Measurements from ENCODE around the gene MRPL33.

Gene MRPL33

GRCh38 chr2:27782701-27783100 lies 11.2 kb downstream of the MRPL33 start:
- peaks cover 7% of the 10 kb centered on the region for H3K4me1 Mint-ChIP-seq
- peaks cover 28% of the 10 kb centered on the region for H3K36me3 Mint-ChIP-seq
- no peak overlapping the region for H3K4me3 Mint-ChIP-seq

GRCh38 chr2:27790796-27791195 lies 19.3 kb downstream of the MRPL33 start:
- Mint-ChIP-seq H3K4me3 (no peak overlapping the region), H3K27ac (no peak overlapping the region), H3K27me3 (no peaks in the 10 kb centered on the region), H3K9me3 (no peaks in the 10 kb centered on the region), H3K36me3 (peaks cover 7% of the 10 kb centered on the region), H3K4me1 (no peaks in the 10 kb centered on the region)
- ATAC-seq: no peak

More at GRCh38 chr2:27782701-27783100, 11.2 kb downstream of the MRPL33 start:
- Mint-ChIP-seq H3K9me3 (no peaks in the 10 kb centered on the region), H3K27me3 (no peaks in the 10 kb centered on the region), H3K27ac (no peak overlapping the region)
- ATAC-seq: no peak

GRCh38 chr2:27792759-27793158 lies 21.2 kb downstream of the MRPL33 start:
- no peak overlapping the region for H3K4me3 Mint-ChIP-seq
- H3K9me3 Mint-ChIP-seq: no peaks in the 10 kb centered on the region
- peaks cover 12% of the 10 kb centered on the region for H3K36me3 Mint-ChIP-seq
- no peak for ATAC-seq
- no peaks in the 10 kb centered on the region for H3K4me1 Mint-ChIP-seq
- no peak overlapping the region for H3K27ac Mint-ChIP-seq
- no peaks in the 10 kb centered on the region for H3K27me3 Mint-ChIP-seq

- H3K27ac Mint-ChIP-seq: no peak overlapping the region
- ATAC-seq: no peak
- H3K4me3 Mint-ChIP-seq: no peak overlapping the region
Observed at GRCh38 chr2:27795093-27795834, 23.7 kb downstream of the MRPL33 start.

GRCh38 chr2:27795868-27796277 lies 24.4 kb downstream of the MRPL33 start:
- Mint-ChIP-seq H3K27ac (no peak overlapping the region), H3K36me3 (peaks cover 11% of the 10 kb centered on the region), H3K27me3 (no peaks in the 10 kb centered on the region), H3K4me1 (no peaks in the 10 kb centered on the region), H3K4me3 (no peak overlapping the region), H3K9me3 (no peaks in the 10 kb centered on the region)
- no peak for ATAC-seq

More at GRCh38 chr2:27795093-27795834, 23.7 kb downstream of the MRPL33 start:
- Mint-ChIP-seq H3K9me3 (no peaks in the 10 kb centered on the region), H3K4me1 (no peaks in the 10 kb centered on the region), H3K36me3 (peaks cover 13% of the 10 kb centered on the region), H3K27me3 (no peaks in the 10 kb centered on the region)

DNA sequence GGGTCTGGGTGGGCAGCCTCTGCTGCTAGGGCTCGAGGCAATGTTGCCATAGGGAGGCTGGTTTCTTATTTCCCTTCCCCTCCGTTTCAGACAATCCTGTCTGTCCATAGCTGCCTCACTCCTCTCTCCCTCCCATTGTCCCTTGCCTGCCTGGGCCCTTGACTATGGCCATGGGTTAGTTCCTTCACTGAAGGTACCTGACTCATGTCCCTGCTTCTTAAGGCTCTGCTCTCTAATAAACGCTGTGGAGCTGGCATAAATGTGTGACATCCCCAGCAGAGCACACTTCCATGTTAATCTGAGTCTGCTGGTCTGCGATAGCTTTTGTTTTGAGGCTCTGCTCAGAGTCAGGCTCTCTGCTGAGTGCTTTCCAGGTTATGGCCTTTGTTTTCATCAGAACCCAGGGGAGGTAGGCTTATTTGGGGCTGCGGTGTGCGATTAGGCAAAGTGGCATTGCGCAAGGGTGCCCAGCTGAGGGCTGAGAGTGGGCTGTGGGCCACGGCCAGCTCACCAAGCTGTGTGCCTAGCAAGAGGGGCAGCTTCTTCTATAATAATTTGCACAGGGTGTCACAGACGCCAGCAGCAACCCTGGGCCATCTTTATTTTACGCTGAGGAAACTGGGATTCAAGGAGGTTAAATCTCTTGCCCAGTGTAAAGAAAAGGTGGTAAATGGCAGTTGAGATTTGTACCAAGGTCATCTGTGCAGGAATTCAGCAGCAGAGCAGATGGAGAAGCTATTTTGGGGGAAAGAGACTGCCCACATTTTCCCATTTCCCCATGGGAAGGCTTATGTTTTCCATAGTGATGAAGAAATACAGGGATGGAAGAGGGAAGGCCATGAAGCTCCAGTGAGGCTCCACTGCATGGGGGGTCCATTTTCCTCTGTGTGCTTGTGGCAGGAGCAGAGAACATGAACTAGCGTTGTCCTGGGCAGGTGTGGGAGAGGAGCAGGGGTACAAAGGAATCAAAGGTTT lies 25.6 kb downstream of the MRPL33 start:
- no peak overlapping the region for H3K27ac Mint-ChIP-seq

GRCh38 chr2:27797841-27798240 lies 26.3 kb downstream of the MRPL33 start:
- Mint-ChIP-seq H3K4me1 (no peaks in the 10 kb centered on the region), H3K27me3 (no peaks in the 10 kb centered on the region), H3K9me3 (no peaks in the 10 kb centered on the region), H3K4me3 (no peak overlapping the region), H3K36me3 (peaks cover 6% of the 10 kb centered on the region), H3K27ac (no peak overlapping the region)
- ATAC-seq: no peak

More for the DNA sequence above, 25.6 kb downstream of the MRPL33 start:
- Mint-ChIP-seq H3K9me3 (no peaks in the 10 kb centered on the region), H3K4me1 (no peaks in the 10 kb centered on the region), H3K4me3 (no peak overlapping the region), H3K27me3 (no peaks in the 10 kb centered on the region), H3K36me3 (peaks cover 6% of the 10 kb centered on the region)
- ATAC-seq: no peak

DNA sequence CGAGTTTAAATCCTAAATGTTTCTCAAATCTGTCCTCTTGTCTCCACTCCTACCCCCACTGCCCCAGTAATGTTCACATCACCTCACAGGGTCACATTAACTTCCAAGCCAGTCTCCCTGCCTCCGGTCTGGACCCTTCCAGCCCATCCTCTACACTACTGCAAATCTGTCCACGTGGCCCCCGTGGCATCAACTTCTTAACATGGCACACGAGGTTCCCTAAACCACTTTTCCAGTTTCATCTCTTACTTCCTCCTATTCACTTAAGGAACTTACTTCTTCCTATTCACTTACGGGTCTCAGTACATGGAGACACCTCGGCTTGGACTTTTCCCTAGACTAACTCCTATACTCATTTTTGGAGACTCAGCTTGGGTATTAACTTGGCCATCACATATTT lies 27.0 kb downstream of the MRPL33 start:
- no peak overlapping the region for H3K27ac Mint-ChIP-seq
- no peaks in the 10 kb centered on the region for H3K4me1 Mint-ChIP-seq
- peaks cover 6% of the 10 kb centered on the region for H3K36me3 Mint-ChIP-seq
- ATAC-seq: no peak
- H3K27me3 Mint-ChIP-seq: no peaks in the 10 kb centered on the region
- no peak overlapping the region for H3K4me3 Mint-ChIP-seq
- H3K9me3 Mint-ChIP-seq: no peaks in the 10 kb centered on the region

DNA sequence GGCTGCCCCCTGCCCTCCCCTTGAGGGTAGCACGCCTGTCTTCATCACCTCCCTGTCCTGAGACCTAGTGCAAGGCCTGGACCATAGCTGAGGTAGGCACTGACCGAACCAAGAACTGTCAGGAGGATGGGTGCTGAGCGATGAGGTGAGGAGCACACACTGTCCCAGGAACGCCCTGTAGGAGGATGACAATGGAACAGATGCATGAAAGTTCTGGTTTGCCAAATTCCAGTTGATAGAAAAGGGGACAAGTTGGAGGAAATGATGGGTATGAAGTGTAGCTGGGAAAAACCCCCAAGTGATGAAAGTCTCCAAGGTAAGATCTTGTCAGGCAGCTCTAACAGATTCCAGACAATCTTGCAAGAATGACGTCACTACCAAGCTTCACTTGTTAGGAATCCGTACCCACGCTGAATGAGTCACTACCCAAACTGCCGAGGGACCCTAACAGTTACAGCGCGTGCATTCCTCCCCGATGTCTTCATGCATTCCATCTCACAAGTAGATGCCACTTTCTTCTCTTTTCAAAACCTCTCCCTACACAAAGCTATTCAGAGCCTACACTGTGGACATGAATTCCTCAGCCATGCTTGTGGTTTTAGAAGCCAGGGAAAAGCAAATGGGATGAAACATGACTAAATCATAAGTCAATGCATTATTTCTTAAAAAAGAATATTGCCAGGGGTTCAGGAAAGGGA lies 27.6 kb downstream of the MRPL33 start:
- peaks cover 6% of the 10 kb centered on the region for H3K36me3 Mint-ChIP-seq
- no peaks in the 10 kb centered on the region for H3K27me3 Mint-ChIP-seq
- H3K4me1 Mint-ChIP-seq: no peaks in the 10 kb centered on the region
- no peak overlapping the region for H3K4me3 Mint-ChIP-seq
- H3K9me3 Mint-ChIP-seq: no peaks in the 10 kb centered on the region
- no peak for ATAC-seq
- H3K27ac Mint-ChIP-seq: no peak overlapping the region

GRCh38 chr2:27799646-27800010 lies 28.1 kb downstream of the MRPL33 start:
- H3K27ac Mint-ChIP-seq: no peak overlapping the region
- H3K27me3 Mint-ChIP-seq: no peaks in the 10 kb centered on the region
- no peaks in the 10 kb centered on the region for H3K9me3 Mint-ChIP-seq
- peaks cover 6% of the 10 kb centered on the region for H3K36me3 Mint-ChIP-seq
- no peak for ATAC-seq
- H3K4me1 Mint-ChIP-seq: no peaks in the 10 kb centered on the region
- no peak overlapping the region for H3K4me3 Mint-ChIP-seq

DNA sequence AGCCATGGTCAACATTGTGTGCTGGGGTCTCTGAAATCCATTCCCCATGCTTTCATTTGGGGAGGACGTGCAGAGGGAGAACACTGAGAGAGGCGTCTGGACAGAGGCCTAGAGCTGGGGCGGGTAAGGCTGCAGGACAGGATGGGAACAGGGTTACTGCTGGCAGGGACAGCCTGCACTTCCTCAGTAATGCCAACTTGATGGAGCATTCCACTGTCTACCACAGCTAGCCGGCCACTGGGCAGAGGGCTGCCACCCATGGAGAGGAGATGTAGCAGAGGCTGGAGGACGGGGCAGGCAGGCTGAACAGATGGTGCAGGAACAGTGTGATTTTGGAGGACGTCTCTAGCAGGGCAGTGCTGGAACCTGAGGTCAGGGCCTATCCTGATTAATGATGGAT lies 29.3 kb downstream of the MRPL33 start:
- ATAC-seq: no peak
- peaks cover 6% of the 10 kb centered on the region for H3K36me3 Mint-ChIP-seq
- no peaks in the 10 kb centered on the region for H3K27me3 Mint-ChIP-seq
- no peaks in the 10 kb centered on the region for H3K9me3 Mint-ChIP-seq
- H3K27ac Mint-ChIP-seq: no peak overlapping the region
- no peak overlapping the region for H3K4me3 Mint-ChIP-seq
- H3K4me1 Mint-ChIP-seq: no peaks in the 10 kb centered on the region

DNA sequence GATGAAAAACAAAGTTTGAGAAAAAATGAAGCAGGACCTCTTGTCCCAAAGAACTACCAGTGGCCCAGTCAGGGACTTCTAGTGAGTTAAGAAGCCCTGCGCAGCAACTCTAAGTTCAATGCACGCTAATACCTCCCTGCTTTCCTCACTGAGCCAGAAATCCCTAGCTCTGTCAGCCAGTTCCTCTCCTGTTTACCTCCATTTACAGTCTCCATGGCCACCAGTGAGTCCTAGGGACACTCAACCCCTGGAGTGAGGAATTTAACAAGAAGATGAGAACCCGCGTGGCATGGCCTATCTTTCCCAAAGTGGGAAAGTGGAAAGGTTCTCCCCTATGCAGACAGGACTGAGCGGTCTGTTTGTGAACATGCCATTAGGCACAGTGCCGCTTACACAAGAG lies 31.0 kb downstream of the MRPL33 start:
- Mint-ChIP-seq H3K9me3 (no peaks in the 10 kb centered on the region), H3K36me3 (peaks cover 3% of the 10 kb centered on the region), H3K27ac (no peak overlapping the region)

DNA sequence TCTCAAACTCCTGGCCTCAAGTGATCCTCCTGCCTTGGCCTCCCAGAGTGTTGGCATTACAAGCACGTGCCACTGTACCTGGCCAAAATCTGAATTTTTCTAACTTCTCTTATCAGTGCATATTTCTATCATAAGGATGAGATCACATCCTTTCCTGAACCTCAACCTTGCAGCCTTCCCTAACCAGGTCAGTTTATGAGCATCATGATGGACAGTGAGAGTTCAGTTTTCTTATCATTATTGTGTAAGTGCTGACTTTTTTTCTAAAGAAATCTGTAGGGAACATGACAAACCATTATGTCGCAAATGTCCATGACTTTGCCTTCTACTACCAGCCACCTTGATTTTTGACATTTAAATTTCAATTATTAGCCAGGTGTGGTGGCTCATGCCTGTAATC lies 31.5 kb downstream of the MRPL33 start:
- H3K36me3 Mint-ChIP-seq: no peaks in the 10 kb centered on the region
- H3K4me1 Mint-ChIP-seq: no peaks in the 10 kb centered on the region
- no peak overlapping the region for H3K4me3 Mint-ChIP-seq
- no peaks in the 10 kb centered on the region for H3K9me3 Mint-ChIP-seq
- no peaks in the 10 kb centered on the region for H3K27me3 Mint-ChIP-seq
- no peak overlapping the region for H3K27ac Mint-ChIP-seq
- no peak for ATAC-seq

More for the DNA sequence above, 31.0 kb downstream of the MRPL33 start:
- H3K4me1 Mint-ChIP-seq: no peaks in the 10 kb centered on the region
- no peak overlapping the region for H3K4me3 Mint-ChIP-seq
- H3K27me3 Mint-ChIP-seq: no peaks in the 10 kb centered on the region
- ATAC-seq: no peak

DNA sequence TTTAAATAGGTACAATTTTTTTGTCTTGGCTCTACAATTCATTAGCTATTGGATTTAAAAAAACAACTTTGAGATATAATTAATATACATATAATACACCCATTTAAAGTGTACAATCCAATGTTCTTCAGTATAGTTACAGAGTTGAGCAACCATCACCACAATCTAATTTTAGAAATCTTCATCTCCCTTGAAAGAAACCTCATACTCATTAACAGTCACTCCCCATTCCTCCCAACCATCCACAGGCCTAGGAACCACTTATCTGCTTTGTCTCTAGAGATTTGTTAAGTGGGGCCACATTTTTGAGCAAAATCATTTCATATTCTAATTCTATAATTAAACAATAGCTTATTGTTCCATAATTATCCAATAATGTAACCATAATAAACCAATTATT lies 32.6 kb downstream of the MRPL33 start:
- H3K4me3 Mint-ChIP-seq: no peak overlapping the region
- no peaks in the 10 kb centered on the region for H3K36me3 Mint-ChIP-seq
- no peaks in the 10 kb centered on the region for H3K27me3 Mint-ChIP-seq
- no peaks in the 10 kb centered on the region for H3K9me3 Mint-ChIP-seq
- H3K4me1 Mint-ChIP-seq: no peaks in the 10 kb centered on the region
- no peak for ATAC-seq
- H3K27ac Mint-ChIP-seq: no peak overlapping the region

DNA sequence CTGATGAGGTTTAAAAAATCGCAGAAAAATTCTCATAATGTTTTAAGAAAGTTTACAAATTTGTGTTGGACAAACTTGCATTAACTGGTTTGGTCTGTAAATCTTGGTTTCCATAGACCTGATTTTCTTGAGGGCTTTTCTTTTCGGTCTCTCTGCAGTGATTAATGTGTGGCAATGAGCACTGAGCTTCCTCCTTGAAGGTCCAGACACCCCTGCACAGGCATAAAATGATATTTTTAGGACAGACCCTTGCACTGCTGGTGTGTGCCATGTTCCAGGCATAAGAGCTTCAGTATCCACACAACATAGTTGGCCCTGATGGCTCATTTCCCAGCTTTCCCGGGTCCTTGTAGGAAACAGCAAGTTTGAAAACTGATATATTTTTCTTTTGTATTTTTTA lies 33.7 kb downstream of the MRPL33 start:
- no peak for ATAC-seq
- Mint-ChIP-seq H3K27ac (no peak overlapping the region), H3K36me3 (no peaks in the 10 kb centered on the region), H3K27me3 (no peaks in the 10 kb centered on the region), H3K9me3 (no peaks in the 10 kb centered on the region), H3K4me1 (no peaks in the 10 kb centered on the region), H3K4me3 (no peak overlapping the region)
